GM18498 (cell line): ENCODE measurements around the gene CLSTN3.

Experiments used
- ATAC-seq: cut with Tn5 transposase; IDR thresholded peaks from one replicate; pipeline ENCODE4 v1.9.1; 2021; ENCODE audit warnings: mild to moderate bottlenecking, moderate library complexity; ENCODE audit not compliant: unreplicated experiment

The CLSTN3 gene

DNA sequence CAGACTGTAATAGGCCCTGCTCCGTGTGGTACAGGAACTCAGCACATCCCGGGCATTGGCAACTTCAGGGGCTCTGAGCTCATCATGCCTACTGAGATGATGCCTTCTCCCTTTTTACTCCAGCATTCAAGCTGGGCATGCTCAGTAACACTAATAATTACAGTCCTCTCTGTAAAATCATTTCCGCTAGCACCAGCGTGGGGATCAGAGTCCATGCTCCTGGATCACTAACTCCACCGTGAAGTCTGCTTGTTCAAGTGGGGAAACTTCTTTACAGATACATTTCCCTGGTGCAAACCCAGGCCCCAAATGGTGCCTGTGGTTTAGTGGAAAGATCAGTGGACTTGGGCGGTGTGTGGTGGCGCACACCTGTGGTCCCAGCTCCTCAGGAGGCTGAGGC is 16.7 kb downstream of the CLSTN3 start:
- no peak for ATAC-seq

GRCh38 chr12:7150356-7150755 is 20.2 kb downstream of the CLSTN3 start:
- no peak for ATAC-seq

GRCh38 chr12:7150841-7151240 is 20.7 kb downstream of the CLSTN3 start:
- ATAC-seq = no peak

DNA sequence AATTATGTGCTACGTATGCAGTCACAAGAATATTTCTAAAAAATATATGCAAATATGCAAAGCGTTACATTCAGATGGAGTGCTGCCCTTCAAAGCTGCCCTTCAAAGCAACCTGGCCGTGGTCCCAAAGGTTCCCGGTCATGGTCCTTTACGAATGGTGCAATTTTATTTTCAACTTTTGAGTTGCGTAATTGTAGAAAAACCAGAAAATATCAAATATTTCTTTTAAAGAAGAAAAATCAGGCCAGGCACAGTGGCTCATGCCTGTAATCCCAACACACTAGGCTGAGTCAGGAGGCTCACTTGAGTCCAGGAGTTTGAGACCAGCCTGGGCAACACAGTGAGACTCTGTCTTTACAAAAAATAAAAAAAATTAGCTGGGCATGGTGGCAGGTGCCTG is 21.4 kb downstream of the CLSTN3 start:
- no peak for ATAC-seq

- no peak for ATAC-seq
Observed at GRCh38 chr12:7152818-7153217, 22.6 kb downstream of the CLSTN3 start.

- ATAC-seq = no peak
Observed at GRCh38 chr12:7154042-7154441, 23.9 kb downstream of the CLSTN3 start.

DNA sequence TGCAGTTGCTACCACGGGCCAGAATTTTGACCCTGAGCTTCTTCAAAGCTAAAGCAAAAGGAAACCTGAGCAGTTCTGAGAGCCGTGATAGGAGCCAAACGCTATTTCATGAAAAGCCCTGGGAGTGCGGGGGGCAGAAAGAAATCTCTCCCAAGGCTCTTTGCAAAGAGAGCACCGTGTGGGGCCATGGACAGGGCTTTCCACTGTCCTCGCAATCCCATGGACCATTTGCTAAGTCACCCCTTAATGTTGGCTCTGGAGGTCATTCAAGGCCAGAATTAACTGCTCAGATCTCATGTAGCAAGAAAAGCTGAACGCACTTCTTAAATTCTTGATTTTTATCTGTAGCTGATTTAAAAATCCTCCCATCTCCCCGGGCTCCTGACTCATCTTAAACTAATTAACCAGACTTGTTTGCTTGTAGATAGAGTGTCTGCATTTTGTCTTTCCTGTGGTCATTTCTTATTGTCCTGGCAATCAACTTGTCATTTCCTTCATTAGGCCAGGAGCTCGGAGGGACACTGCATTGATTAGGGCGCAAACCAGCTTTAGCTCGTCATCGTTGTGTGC is 24.8 kb downstream of the CLSTN3 start:
- ATAC-seq = no peak

DNA sequence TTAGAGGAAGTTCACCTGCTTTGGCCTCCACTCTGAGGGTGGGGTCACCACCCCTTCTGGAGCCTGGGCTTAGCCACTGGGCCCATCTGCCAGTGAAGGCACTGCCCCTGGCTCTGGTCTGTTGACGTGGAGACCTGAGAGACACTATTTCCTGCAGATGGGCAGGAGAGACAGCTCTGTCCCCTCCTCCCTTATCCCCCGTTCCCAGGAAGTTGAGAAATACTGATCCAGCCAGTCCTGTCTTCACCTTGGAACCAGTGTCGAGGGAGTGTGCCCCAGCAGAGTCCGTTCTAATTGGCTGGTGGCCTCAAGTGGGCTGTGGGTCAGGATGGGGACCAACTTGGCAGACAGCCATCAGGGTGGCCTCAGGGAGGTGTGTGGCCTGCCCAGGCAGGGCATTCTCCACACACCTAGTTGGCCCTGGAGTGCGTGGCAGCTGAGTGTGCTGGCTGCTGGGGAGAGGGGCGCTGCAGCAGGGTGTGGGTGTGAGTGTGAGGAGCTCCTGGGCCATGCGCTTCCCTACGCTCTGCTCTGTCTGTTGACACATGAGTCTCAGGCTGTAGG is 25.4 kb downstream of the CLSTN3 start:
- no peak for ATAC-seq

- no peak for ATAC-seq
Observed at GRCh38 chr12:7156259-7157197, 26.4 kb downstream of the CLSTN3 start.

DNA sequence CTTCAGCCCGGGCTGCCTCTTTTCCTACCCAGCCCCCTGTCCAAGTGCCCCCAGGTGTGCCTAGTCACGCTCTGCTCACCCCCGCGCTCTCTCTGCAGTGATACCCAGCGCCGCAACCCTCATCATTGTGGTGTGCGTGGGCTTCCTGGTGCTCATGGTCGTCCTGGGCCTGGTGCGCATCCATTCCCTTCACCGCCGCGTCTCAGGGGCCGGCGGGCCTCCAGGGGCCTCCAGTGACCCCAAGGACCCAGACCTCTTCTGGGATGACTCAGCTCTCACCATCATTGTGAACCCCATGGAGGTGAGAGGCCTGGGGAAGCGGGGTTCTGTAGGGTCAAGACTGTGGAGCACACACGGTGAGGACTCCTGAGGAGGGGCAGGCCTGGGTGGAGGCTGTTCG is 27.2 kb downstream of the CLSTN3 start:
- ATAC-seq = no peak

DNA sequence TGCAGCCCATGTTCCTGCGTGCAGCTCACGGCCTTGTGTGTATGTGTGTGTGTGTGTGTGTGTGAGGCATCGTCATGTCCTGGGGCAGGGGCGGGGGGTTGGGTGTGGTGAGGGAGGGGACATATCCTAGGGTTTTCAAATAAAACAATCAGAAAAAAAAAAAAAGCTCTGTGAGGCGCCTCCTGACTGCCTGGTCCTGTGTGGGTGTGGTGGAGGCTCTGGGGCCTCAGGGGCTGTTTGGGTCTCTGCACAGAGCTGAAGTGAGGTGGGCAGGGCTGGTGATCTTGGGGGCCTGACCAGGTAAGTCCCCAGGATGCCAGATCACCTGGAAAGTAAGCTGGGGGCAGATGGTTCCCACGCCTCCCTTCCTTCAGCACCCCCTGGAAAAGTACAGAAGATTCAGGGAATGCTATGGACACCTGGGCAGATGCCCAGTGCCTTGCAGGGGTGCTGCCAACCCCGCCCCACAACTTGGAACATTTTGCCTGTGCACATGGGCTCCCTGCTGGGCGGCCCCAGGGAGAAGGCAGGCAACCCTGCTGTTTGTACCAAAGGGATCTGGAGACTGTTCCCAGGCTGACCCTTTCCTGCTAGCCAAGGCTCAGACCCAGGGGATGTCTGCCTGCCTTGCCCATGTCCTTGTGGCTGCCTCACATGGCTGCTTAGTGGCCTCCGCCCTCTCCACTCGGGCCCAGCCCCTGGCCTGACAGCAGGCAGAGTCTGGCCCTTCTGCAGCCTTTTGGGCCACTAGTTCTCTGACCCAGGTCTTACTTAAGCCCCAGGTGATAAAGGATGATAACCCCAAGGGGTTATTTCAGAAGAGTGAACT is 28.8 kb downstream of the CLSTN3 start:
- no peak for ATAC-seq

GRCh38 chr12:7160183-7160582 is 30.0 kb downstream of the CLSTN3 start:
- no peak for ATAC-seq

- ATAC-seq = no peak
Observed at GRCh38 chr12:7161327-7161726, 31.2 kb downstream of the CLSTN3 start.

DNA sequence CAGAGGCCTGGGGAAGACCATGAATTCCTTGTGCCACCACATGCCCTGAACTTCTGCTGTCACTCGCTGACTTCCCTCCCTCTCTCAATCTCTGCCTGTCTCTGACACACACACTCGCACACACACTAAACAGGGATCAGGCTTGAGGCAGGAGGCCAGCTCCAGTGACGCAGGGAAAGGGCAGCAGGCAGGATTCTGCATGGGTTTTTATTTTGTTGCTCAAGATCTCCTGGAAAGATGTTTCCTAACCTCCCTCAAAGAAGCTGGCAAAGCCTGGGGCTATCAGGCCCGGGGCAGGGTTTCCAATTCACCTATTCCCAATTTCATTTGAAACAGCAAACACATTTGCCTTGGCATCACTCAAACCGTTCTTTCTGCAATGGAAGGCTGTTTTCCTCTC is 31.6 kb downstream of the CLSTN3 start:
- no peak for ATAC-seq

- no peak for ATAC-seq
Observed at GRCh38 chr12:7162691-7163114, 32.5 kb downstream of the CLSTN3 start.

DNA sequence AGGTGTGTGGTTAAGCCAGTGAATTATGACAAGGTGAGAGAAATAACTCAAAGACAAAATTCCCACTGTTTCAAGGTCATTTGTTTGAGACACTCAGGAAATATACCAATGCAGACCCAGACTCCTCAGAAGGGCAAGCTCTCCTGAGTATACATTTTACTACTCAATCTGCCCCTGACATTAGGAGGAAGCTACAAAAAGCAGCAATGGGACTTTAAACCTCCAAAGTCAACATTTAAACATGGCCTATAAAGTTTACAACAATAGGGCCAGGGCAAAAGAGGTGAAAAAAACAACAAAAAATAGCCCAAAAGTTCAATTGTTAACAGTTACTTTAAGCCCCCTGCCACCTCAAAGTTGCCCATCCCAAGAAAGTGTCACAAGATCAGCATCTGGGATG is 39.8 kb downstream of the CLSTN3 start:
- no peak for ATAC-seq

GRCh38 chr12:7171854-7172253 is 41.7 kb downstream of the CLSTN3 start:
- no peak for ATAC-seq

GRCh38 chr12:7175493-7175892 is 45.3 kb downstream of the CLSTN3 start:
- ATAC-seq = no peak

DNA sequence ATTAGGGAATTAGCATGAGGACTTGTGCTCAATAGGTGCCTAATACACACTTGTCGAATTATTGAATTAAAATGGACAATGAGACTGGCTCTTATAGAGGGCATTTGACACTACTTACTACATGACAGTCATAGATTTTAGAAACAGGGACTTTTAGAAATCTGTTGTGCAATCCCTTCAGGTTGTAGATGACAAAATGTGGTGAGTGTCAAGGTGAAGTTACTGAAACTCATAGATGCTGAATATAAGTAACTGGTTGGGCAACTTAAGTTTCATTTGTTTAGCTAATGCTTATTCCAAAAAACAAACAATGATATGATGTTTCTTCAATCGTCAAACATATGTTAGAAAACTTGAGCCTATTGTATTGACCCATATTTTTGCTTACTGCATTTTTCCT is 46.4 kb downstream of the CLSTN3 start:
- ATAC-seq = no peak

- ATAC-seq = no peak
Observed at GRCh38 chr12:7178481-7178880, 48.3 kb downstream of the CLSTN3 start.

DNA sequence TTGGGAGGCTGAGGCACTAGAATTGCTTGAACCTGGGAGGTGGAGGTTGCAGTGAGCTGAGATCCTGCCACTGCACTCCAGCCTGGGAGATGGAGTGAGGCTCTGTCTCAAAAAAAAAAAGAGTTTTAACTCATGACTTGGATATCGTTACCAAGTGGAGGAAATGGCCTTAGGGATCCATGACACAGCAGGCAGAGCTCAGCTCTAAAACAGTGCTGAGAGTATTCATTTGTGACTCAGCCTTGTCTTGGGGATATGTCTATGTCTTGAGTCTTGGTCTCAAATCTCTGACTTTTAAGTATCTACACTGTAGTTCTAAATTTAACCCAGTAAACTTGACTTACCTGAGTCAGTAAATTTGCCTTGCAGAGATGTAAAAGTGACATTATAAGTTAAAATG is 50.5 kb downstream of the CLSTN3 start:
- ATAC-seq = no peak
